Smooth muscle cell (in vitro differentiated cells): Measurements from ENCODE around the gene MPZL1. TPM values are rescaled to one million over a fixed set of nuclear protein-coding genes. Genes with fewer than 3 reads are reported as not detected.

ENCODE experiments used
- DNase-seq: peaks from one replicate; lab custom pipeline; 2025; ENCODE audit not compliant: unreplicated experiment; lab: John Stamatoyannopoulos, UW
- H2AFZ ChIP-seq: fragments of 200-600 bp; sonication (generic); 2 replicates; pipeline ENCODE4 v1.6.0; 2016; ENCODE audit warnings: antibody characterized with exemption, low read depth, mild to moderate bottlenecking
- H3F3A ChIP-seq: fragments of 200-600 bp; sonication (generic); 2 replicates; pipeline ENCODE4 v1.6.0; 2017; ENCODE audit warnings: antibody characterized with exemption, low read depth
- H3K27ac ChIP-seq: fragments of 200-600 bp; sonication (generic); 2 replicates; pipeline ENCODE4 v1.5.1; 2016; ENCODE audit warnings: low read depth, mild to moderate bottlenecking
- H3K27me3 ChIP-seq: fragments of 200-600 bp; sonication (generic); 2 replicates; pipeline ENCODE4 v1.6.1; 2016; ENCODE audit warnings: low read depth, mild to moderate bottlenecking
- H3K36me3 ChIP-seq: fragments of 200-600 bp; sonication (generic); 2 replicates; pipeline ENCODE4 v1.5.1; 2016; ENCODE audit warnings: low read depth
- H3K4me1 ChIP-seq: fragments of 200-600 bp; sonication (generic); 2 replicates; pipeline ENCODE4 v1.5.1; 2016; ENCODE audit warnings: low read depth
- H3K4me2 ChIP-seq: fragments of 200-600 bp; sonication (generic); 2 replicates; pipeline ENCODE4 v1.6.0; 2016; ENCODE audit warnings: mild to moderate bottlenecking
- H3K4me3 ChIP-seq: fragments of 200-600 bp; sonication (generic); 2 replicates; pipeline ENCODE4 v1.5.1; 2016; ENCODE audit warnings: mild to moderate bottlenecking
- H3K79me2 ChIP-seq: fragments of 200-600 bp; sonication (generic); 2 replicates; pipeline ENCODE4 v1.6.0; 2016; ENCODE audit warnings: low read depth, mild to moderate bottlenecking
- H3K9ac ChIP-seq: fragments of 200-600 bp; sonication (generic); 2 replicates; pipeline ENCODE4 v1.6.0; 2016; ENCODE audit warnings: low read depth
- H3K9me3 ChIP-seq: fragments of 200-600 bp; sonication (generic); replicated peaks from 2 replicates; pipeline ENCODE4 v1.5.1; 2016; ENCODE audit warnings: low read depth
- H4K20me1 ChIP-seq: fragments of 200-600 bp; sonication (generic); 2 replicates; pipeline ENCODE4 v1.6.0; 2016; ENCODE audit warnings: low read depth
- CTCF ChIP-seq: fragments of 200-600 bp; sonication (generic); IDR thresholded peaks from 2 replicates; pipeline ENCODE4 v1.5.1; 2017; ENCODE audit warnings: borderline replicate concordance, mild to moderate bottlenecking, antibody characterized with exemption; ENCODE audit not compliant: insufficient read depth, poor library complexity, severe bottlenecking
- WGBS: methylation state at CpG from one replicate; pipeline ENCODE4 v1.1.7; 2016; ENCODE audit warnings: low lambda C conversion rate; 5-methylcytosine and 5-hydroxymethylcytosine counted together
- polyA plus RNA-seq: library from polyadenylated mRNA; unstranded; fragments of >200 nt; fragmentation: Nextera tagmentation; extraction: Ambion mirVana; gene quantifications from 2 replicates; pipeline ENCODE4 v1.2.1, GENCODE V29; 2016
- total RNA-seq: library from RNA; depleted of rRNA; stranded (reverse); fragments of >200 nt; gene quantifications from 2 replicates; pipeline ENCODE4 v1.2.3, GENCODE V29; 2014

The MPZL1 gene
- total and polyA plus RNA-seq, 2 experiments from 2014 or later: 250 to 276 TPM

- H3F3A ChIP-seq: no peaks in the 10 kb centered on the region
- H3K4me1 ChIP-seq: no peaks in the 10 kb centered on the region
- no peak overlapping the region for H2AFZ ChIP-seq
- DNase-seq: no peak
- no peak overlapping the region for H3K9ac ChIP-seq
- no peaks in the 10 kb centered on the region for H4K20me1 ChIP-seq
- H3K36me3 ChIP-seq: no peaks in the 10 kb centered on the region
- no peaks in the 10 kb centered on the region for H3K9me3 ChIP-seq
- no peaks in the 10 kb centered on the region for H3K27me3 ChIP-seq
- H3K79me2 ChIP-seq: no peaks in the 10 kb centered on the region
- no peak for TF ChIP-seq CTCF
- no peak overlapping the region for H3K27ac ChIP-seq
- no peak overlapping the region for H3K4me2 ChIP-seq
- no peak overlapping the region for H3K4me3 ChIP-seq
Observed at GRCh38 chr1:167833904-167834303, 112.1 kb downstream of the MPZL1 start.

GRCh38 chr1:167836197-167836596, 114.4 kb downstream of the MPZL1 start:
- no peaks in the 10 kb centered on the region for H3K4me1 ChIP-seq
- H3K27ac ChIP-seq: no peak overlapping the region
- 68% methylated on average over 4 of the region's 4 CpGs for WGBS
- H3K36me3 ChIP-seq: no peaks in the 10 kb centered on the region
- H3K27me3 ChIP-seq: no peaks in the 10 kb centered on the region
- no peaks in the 10 kb centered on the region for H4K20me1 ChIP-seq
- H3K9me3 ChIP-seq: no peaks in the 10 kb centered on the region
- H3K4me3 ChIP-seq: no peak overlapping the region
- no peaks in the 10 kb centered on the region for H3F3A ChIP-seq
- H3K79me2 ChIP-seq: no peaks in the 10 kb centered on the region
- no peak overlapping the region for H2AFZ ChIP-seq
- no peak for TF ChIP-seq CTCF
- H3K4me2 ChIP-seq: no peak overlapping the region
- no peak for DNase-seq
- H3K9ac ChIP-seq: no peak overlapping the region

- no peak overlapping the region for H3K4me3 ChIP-seq
- H3K4me1 ChIP-seq: no peaks in the 10 kb centered on the region
- H2AFZ ChIP-seq: no peak overlapping the region
- no peak overlapping the region for H3K27ac ChIP-seq
- H3K79me2 ChIP-seq: no peaks in the 10 kb centered on the region
- DNase-seq: no peak
- TF ChIP-seq CTCF: no peak
- H3K9ac ChIP-seq: no peak overlapping the region
- H3K36me3 ChIP-seq: no peaks in the 10 kb centered on the region
- H3K27me3 ChIP-seq: no peaks in the 10 kb centered on the region
- H3K9me3 ChIP-seq: no peaks in the 10 kb centered on the region
- no peaks in the 10 kb centered on the region for H3F3A ChIP-seq
- 44% methylated on average over 2 of the region's 2 CpGs for WGBS
- H3K4me2 ChIP-seq: no peak overlapping the region
- no peaks in the 10 kb centered on the region for H4K20me1 ChIP-seq
Observed at GRCh38 chr1:167837326-167837725, 115.5 kb downstream of the MPZL1 start.

GRCh38 chr1:167839009-167839408, 117.2 kb downstream of the MPZL1 start:
- Histone ChIP-seq H3K9me3 (no peaks in the 10 kb centered on the region), H3K4me3 (no peak overlapping the region), H3K9ac (no peak overlapping the region), H4K20me1 (no peaks in the 10 kb centered on the region), H3K36me3 (no peaks in the 10 kb centered on the region), H3K27me3 (no peaks in the 10 kb centered on the region), H3K4me2 (no peak overlapping the region), H3K4me1 (no peaks in the 10 kb centered on the region), H2AFZ (no peak overlapping the region), H3K27ac (no peak overlapping the region), H3K79me2 (no peaks in the 10 kb centered on the region), H3F3A (no peaks in the 10 kb centered on the region)
- 77% methylated on average over 2 of the region's 2 CpGs for WGBS
- no peak for TF ChIP-seq CTCF
- DNase-seq: no peak
